H9 (cell line): ENCODE measurements around the gene WNT10A. TPM values are rescaled to one million over a fixed set of nuclear protein-coding genes. Genes with fewer than 3 reads are reported as not detected.

Experiments
- DNase-seq: peaks from one replicate; pipeline ENCODE4 v3.0.0-alpha.2; 2017
- H2AFZ ChIP-seq: one replicate; pipeline ENCODE4 v1.6.1; 2013; ENCODE audit warnings: mild to moderate bottlenecking, low read length, control low read depth, moderate library complexity
- H2AK5ac ChIP-seq: 2 replicates; pipeline ENCODE4 v1.6.1; 2013; ENCODE audit warnings: low read length, control low read depth, mixed read lengths; ENCODE audit not compliant: insufficient read length
- H2BK120ac ChIP-seq: one replicate; pipeline ENCODE4 v1.6.1; 2013; ENCODE audit warnings: low read depth, mild to moderate bottlenecking, low read length, control low read depth, inconsistent platforms; ENCODE audit not compliant: poor library complexity, severe bottlenecking
- H2BK12ac ChIP-seq: 2 replicates; pipeline ENCODE4 v1.6.1; 2013; ENCODE audit warnings: low read length, control low read depth, mixed read lengths, low read depth; ENCODE audit not compliant: insufficient read length
- H2BK15ac ChIP-seq: 2 replicates; pipeline ENCODE4 v1.6.1; 2013; ENCODE audit warnings: low read depth, low read length, control low read depth
- H2BK20ac ChIP-seq: one replicate; pipeline ENCODE4 v1.6.1; 2013; ENCODE audit warnings: low read depth, mild to moderate bottlenecking, low read length, control low read depth, inconsistent platforms; ENCODE audit not compliant: poor library complexity, severe bottlenecking
- H2BK5ac ChIP-seq: 2 replicates; pipeline ENCODE4 v1.6.1; 2013; ENCODE audit warnings: low read length, control low read depth, mixed read lengths; ENCODE audit not compliant: insufficient read length
- H3K14ac ChIP-seq: 2 replicates; pipeline ENCODE4 v1.6.1; 2013; ENCODE audit warnings: low read length, control low read depth; ENCODE audit not compliant: insufficient read depth
- H3K18ac ChIP-seq: 2 replicates; pipeline ENCODE4 v1.6.1; 2013; ENCODE audit warnings: low read depth, mild to moderate bottlenecking, mixed read lengths, low read length, control low read depth; ENCODE audit not compliant: insufficient read length
- H3K23ac ChIP-seq: 2 replicates; pipeline ENCODE4 v1.6.1; 2013; ENCODE audit warnings: low read length, control low read depth, mixed read lengths, low read depth; ENCODE audit not compliant: insufficient read length
- H3K23me2 ChIP-seq: 2 replicates; pipeline ENCODE4 v1.6.1; 2013; ENCODE audit warnings: low read depth, mild to moderate bottlenecking, mixed read lengths, low read length, control low read depth; ENCODE audit not compliant: insufficient read length, poor library complexity, severe bottlenecking
- H3K27ac ChIP-seq: 2 replicates; pipeline ENCODE4 v1.5.1; 2013; ENCODE audit warnings: low read length, control low read depth, mixed read lengths, low read depth; ENCODE audit not compliant: insufficient read length
- H3K27me3 ChIP-seq: 2 replicates; pipeline ENCODE4 v1.6.1; 2013; ENCODE audit warnings: low read length, control low read depth, inconsistent platforms; ENCODE audit not compliant: insufficient read depth
- H3K4ac ChIP-seq: 2 replicates; pipeline ENCODE4 v1.6.1; 2013; ENCODE audit warnings: low read depth, mild to moderate bottlenecking, control low read depth, inconsistent platforms, low read length, moderate library complexity
- H3K4me1 ChIP-seq: 2 replicates; pipeline ENCODE4 v1.6.1; 2013; ENCODE audit warnings: low read length, control low read depth, inconsistent platforms; ENCODE audit not compliant: insufficient read depth
- H3K4me2 ChIP-seq: 2 replicates; pipeline ENCODE4 v1.6.1; 2013; ENCODE audit warnings: low read length, control low read depth, mixed read lengths; ENCODE audit not compliant: insufficient read length, insufficient read depth
- H3K56ac ChIP-seq: 2 replicates; pipeline ENCODE4 v1.6.1; 2013; ENCODE audit warnings: low read depth, mild to moderate bottlenecking, mixed read lengths, low read length, control low read depth; ENCODE audit not compliant: insufficient read length
- H3K79me1 ChIP-seq: 2 replicates; pipeline ENCODE4 v1.6.1; 2013; ENCODE audit warnings: low read depth, mild to moderate bottlenecking, moderate library complexity, low read length, control low read depth, inconsistent platforms; ENCODE audit not compliant: insufficient read depth, poor library complexity, severe bottlenecking
- H3K79me2 ChIP-seq: 2 replicates; pipeline ENCODE4 v1.6.1; 2013; ENCODE audit warnings: low read length, control low read depth, inconsistent platforms; ENCODE audit not compliant: insufficient read depth
- H3K9ac ChIP-seq: 2 replicates; pipeline ENCODE4 v1.6.1; 2013; ENCODE audit warnings: low read length, control low read depth, mixed read lengths; ENCODE audit not compliant: insufficient read length; ENCODE audit errors: extremely low read depth
- H3K9me3 ChIP-seq: one replicate; pipeline ENCODE4 v1.6.1; 2013; ENCODE audit warnings: low read depth, low read length, inconsistent platforms; ENCODE audit not compliant: control insufficient read depth
- H3T11ph ChIP-seq: one replicate; pipeline ENCODE4 v1.6.1; 2013; ENCODE audit warnings: mild to moderate bottlenecking, low read length, control low read depth, inconsistent platforms
- H4K20me1 ChIP-seq: one replicate; pipeline ENCODE4 v1.6.1; 2013; ENCODE audit not compliant: control insufficient read depth, insufficient read length, insufficient read depth
- H4K5ac ChIP-seq: 2 replicates; pipeline ENCODE4 v1.6.1; 2013; ENCODE audit warnings: low read depth, mild to moderate bottlenecking, mixed read lengths, low read length, control low read depth; ENCODE audit not compliant: insufficient read length
- H4K8ac ChIP-seq: replicated peaks from 2 replicates; pipeline ENCODE4 v1.6.1; 2013; ENCODE audit warnings: low read length, control low read depth, mixed read lengths, low read depth; ENCODE audit not compliant: insufficient read length
- H4K91ac ChIP-seq: 2 replicates; pipeline ENCODE4 v1.6.1; 2013; ENCODE audit warnings: low read depth, mild to moderate bottlenecking, moderate library complexity, mixed read lengths, low read length, control low read depth; ENCODE audit not compliant: insufficient read length
- H3K27ac Mint-ChIP-seq, 3 experiments: 2 replicates in 2 of 3; 3 replicates in 1 of 3; pipeline ENCODE4 v1.8.0; 2020 to 2021; ENCODE audit warnings: mixed read lengths in 3 of 3, mild to moderate bottlenecking in 1 of 3, moderate library complexity in 1 of 3
- H3K27me3 Mint-ChIP-seq: 2 replicates; pipeline ENCODE4 v1.8.0; 2021; ENCODE audit warnings: low read depth, mild to moderate bottlenecking, moderate library complexity, mixed read lengths
- H3K36me3 Mint-ChIP-seq, 3 experiments: 2 replicates in 2 of 3; 3 replicates in 1 of 3; pipeline ENCODE4 v1.8.0; 2020 to 2021; ENCODE audit warnings: low read depth in 3 of 3, mixed read lengths in 3 of 3; ENCODE audit not compliant: insufficient read depth in 1 of 3
- H3K4me1 Mint-ChIP-seq, 2 experiments: 2 replicates each; pipeline ENCODE4 v1.8.0; 2020; ENCODE audit warnings: mixed read lengths in 2 of 2
- H3K4me3 Mint-ChIP-seq, 2 experiments: 2 replicates in 1 of 2; 3 replicates in 1 of 2; pipeline ENCODE4 v1.8.0; 2020 to 2021; ENCODE audit warnings: mild to moderate bottlenecking in 2 of 2, mixed read lengths in 2 of 2, moderate library complexity in 1 of 2
- H3K9me3 Mint-ChIP-seq, 2 experiments: 2 replicates in 1 of 2; 3 replicates in 1 of 2; pipeline ENCODE4 v1.8.0; 2020; ENCODE audit warnings: mild to moderate bottlenecking in 2 of 2, mixed read lengths in 2 of 2, moderate library complexity in 1 of 2
- WGBS: extraction: QIAGEN DNeasy Blood & Tissue Kit; methylation state at CpG from one replicate; pipeline ENCODE4 v1.1.7; 2013; ENCODE audit warnings: missing lambda C conversion rate, low lambda C conversion rate, mixed read lengths; ENCODE audit not compliant: insufficient read length; ENCODE audit errors: extremely low coverage; 5-methylcytosine and 5-hydroxymethylcytosine counted together
- total RNA-seq: library from RNA; stranded (reverse); gene quantifications from 2 replicates; pipeline ENCODE4 v1.2.1, GENCODE V29; 2021
- TF ChIP-seq, protein P1 (sequence below): fragments of 200-600 bp; sonication (generic); conservative IDR thresholded peaks from 3 replicates; pipeline ENCODE4 v1.8.0; 2021; ENCODE audit warnings: antibody characterized with exemption, mild to moderate bottlenecking

The WNT10A gene
- total RNA-seq, 1 experiment from 2014 or later = not detected

- DNase-seq = no peak
- peaks cover 92% of the 10 kb centered on the region for H3K27me3 ChIP-seq
These were observed 13.7 kb downstream of the WNT10A start for GRCh38 chr2:218894151-218894879.

More at GRCh38 chr2:218894151-218894879, 13.7 kb downstream of the WNT10A start:
- no peaks in the 10 kb centered on the region for H4K20me1 ChIP-seq
- H3K79me1 ChIP-seq = no peaks in the 10 kb centered on the region
- no peak overlapping the region for H3T11ph ChIP-seq
- no peak overlapping the region for H4K5ac ChIP-seq
- H3K4me3 Mint-ChIP-seq = 0 out of 5 replicates have a peak overlapping the region, but pooled peaks of 1 of the 2 experiments have one; percentile 9
- H2BK120ac ChIP-seq = no peak overlapping the region
- H3K9me3 Mint-ChIP-seq = peaks cover 0 to 2% of the 10 kb centered on the region in 2 experiments; a peak in 2 of 5 replicates
- H3K4me1 ChIP-seq = peaks cover 3% of the 10 kb centered on the region; the same call in 1 of the 2 replicates
- H3K23ac ChIP-seq = no peak overlapping the region
- H2BK12ac ChIP-seq = no peak overlapping the region
- no peak overlapping the region for H3K4ac ChIP-seq
- H3K14ac ChIP-seq = no peak overlapping the region
- H2BK15ac ChIP-seq = no peak overlapping the region
- H3K36me3 Mint-ChIP-seq = no peaks in the 10 kb centered on the region; a peak in 1 of 7 replicates
- H3K23me2 ChIP-seq = peaks cover 5% of the 10 kb centered on the region
- no peaks in the 10 kb centered on the region for H3K9me3 ChIP-seq
- no peak overlapping the region for H3K9ac ChIP-seq
- no peak overlapping the region for H2AK5ac ChIP-seq
- no peak overlapping the region for H4K91ac ChIP-seq
- no peak overlapping the region for H3K4me2 ChIP-seq
- H4K8ac ChIP-seq = no peak overlapping the region
- H3K56ac ChIP-seq = no peak overlapping the region
- H3K79me2 ChIP-seq = no peaks in the 10 kb centered on the region
- H3K4me1 Mint-ChIP-seq = peaks cover 19 to 41% of the 10 kb centered on the region in 2 experiments
- no peak overlapping the region for H3K18ac ChIP-seq
- no peak overlapping the region for H2AFZ ChIP-seq
- no CpG with 5 or more reads among the region's 12 CpGs for WGBS
- TF ChIP-seq, protein P1, sequence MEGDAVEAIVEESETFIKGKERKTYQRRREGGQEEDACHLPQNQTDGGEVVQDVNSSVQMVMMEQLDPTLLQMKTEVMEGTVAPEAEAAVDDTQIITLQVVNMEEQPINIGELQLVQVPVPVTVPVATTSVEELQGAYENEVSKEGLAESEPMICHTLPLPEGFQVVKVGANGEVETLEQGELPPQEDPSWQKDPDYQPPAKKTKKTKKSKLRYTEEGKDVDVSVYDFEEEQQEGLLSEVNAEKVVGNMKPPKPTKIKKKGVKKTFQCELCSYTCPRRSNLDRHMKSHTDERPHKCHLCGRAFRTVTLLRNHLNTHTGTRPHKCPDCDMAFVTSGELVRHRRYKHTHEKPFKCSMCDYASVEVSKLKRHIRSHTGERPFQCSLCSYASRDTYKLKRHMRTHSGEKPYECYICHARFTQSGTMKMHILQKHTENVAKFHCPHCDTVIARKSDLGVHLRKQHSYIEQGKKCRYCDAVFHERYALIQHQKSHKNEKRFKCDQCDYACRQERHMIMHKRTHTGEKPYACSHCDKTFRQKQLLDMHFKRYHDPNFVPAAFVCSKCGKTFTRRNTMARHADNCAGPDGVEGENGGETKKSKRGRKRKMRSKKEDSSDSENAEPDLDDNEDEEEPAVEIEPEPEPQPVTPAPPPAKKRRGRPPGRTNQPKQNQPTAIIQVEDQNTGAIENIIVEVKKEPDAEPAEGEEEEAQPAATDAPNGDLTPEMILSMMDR = no peak
- peaks cover 99% of the 10 kb centered on the region for H3K27me3 Mint-ChIP-seq
- H3K27ac ChIP-seq = no peak overlapping the region
- no peak overlapping the region for H2BK5ac ChIP-seq
- no peak overlapping the region for H2BK20ac ChIP-seq
- H3K27ac Mint-ChIP-seq = no peak overlapping the region
